Camera-type eye (tissue), 1 donor: ENCODE results near the gene TCEAL1. TPM values are rescaled to one million over a fixed set of nuclear protein-coding genes. Genes with fewer than 3 reads are reported as not detected.

Experiments used
- total RNA-seq: library from RNA; depleted of rRNA; stranded (reverse); fragments of >200 nt; gene quantifications from one replicate; pipeline ENCODE4 v1.2.3, GENCODE V29; 2014

The TCEAL1 gene, protein sequence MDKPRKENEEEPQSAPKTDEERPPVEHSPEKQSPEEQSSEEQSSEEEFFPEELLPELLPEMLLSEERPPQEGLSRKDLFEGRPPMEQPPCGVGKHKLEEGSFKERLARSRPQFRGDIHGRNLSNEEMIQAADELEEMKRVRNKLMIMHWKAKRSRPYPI
- 38.8 TPM for total RNA-seq

DNA sequence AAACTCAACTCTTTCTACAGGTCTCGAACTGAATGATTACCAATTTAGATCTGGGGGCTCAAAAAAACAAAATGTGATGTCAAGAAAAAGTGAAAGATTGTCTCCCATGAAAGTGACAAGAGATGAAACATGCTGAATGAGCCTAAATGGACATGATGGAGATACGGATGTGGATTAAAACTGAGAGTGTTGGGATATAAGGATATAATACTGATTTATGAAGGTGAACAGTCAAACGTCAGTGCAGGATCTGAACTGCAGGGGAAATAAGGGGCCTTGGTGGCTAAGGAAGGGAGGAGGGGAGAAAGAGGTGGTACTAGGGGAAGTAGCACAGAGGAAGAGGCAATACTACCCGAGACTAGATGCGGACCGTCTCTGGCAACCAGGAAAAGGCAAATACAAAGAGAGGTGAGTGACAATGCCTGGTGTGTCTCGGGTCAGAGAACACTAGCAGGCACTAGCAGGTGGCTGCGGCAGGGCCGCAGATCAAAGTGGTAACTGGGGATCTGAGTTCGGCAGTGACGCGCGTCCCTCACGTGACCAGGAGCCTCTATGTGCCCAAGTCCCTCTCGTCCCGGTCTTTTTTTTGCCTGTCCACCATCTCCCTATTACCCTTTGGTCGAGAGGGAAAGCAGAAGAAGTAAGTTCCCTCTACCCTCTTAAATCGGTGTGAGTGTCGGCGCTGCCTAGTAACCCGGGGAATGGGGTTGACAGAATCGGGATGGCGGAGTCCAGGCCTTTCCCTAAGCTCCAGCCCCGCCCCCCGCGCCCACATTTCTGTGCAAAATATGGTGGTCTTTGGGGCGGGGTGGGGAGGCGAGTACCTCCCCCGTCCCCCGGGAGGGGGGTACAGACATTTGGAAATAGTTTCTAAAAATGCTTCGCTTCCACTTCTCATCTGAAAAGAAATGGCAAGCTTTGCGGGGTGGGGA is at the start of gene TCEAL1:
Gene TCEAL1, plus strand, starts transcription at position 590 of the 932 bp plus-strand sequence. CDS start 942 bp downstream, outside the sequence.

DNA sequence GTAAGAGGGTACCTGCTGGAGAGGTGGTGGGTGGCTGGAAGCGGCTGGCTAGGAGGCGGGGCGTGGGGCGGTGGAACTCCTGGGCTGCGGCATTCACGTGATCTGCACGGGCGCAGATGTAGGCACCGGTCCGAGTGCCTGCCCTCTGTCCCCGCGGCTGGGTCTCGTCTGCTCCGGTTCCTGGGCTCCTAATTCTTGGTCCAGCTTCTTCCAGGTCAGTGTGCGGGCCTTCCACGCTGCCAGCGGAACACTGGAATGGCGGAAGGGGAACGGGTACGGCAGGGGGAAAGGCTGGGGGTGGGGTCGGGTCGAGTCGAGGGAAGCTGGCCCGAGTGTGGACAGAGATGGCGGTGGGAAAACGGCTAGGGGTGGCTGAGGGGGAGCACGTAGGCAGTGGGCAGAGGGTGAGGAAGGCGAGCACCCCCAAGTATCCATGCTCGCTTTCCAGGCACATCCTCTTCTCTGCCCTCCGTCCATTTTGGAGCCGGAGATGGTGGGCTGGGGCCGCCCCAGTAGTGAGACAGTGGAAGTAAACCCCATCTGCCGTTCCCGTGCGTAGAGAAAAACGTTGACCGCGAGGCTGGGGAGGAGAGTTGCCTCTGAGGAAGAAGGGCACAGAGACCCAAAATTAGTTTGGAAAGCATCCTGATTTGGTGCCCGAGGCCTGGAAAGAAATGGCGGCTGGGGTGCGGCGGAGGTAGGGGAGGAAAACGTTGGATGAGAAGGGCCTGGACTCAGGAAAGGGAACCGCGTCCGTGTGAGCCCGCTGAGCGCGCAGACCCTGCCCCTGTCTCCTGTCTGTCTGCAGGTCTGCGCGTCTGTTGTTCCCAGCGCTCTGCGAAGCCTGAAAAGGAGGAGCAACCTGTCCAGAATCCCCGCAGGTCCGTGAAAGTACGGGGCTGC is 43.1 kb upstream of the TCEAL1 start, which contains the start of gene TCEAL4:
Gene TCEAL4, plus strand, starts transcription at position 105 of the 903 bp plus-strand sequence. CDS start 1,161 bp downstream, outside the sequence.

DNA sequence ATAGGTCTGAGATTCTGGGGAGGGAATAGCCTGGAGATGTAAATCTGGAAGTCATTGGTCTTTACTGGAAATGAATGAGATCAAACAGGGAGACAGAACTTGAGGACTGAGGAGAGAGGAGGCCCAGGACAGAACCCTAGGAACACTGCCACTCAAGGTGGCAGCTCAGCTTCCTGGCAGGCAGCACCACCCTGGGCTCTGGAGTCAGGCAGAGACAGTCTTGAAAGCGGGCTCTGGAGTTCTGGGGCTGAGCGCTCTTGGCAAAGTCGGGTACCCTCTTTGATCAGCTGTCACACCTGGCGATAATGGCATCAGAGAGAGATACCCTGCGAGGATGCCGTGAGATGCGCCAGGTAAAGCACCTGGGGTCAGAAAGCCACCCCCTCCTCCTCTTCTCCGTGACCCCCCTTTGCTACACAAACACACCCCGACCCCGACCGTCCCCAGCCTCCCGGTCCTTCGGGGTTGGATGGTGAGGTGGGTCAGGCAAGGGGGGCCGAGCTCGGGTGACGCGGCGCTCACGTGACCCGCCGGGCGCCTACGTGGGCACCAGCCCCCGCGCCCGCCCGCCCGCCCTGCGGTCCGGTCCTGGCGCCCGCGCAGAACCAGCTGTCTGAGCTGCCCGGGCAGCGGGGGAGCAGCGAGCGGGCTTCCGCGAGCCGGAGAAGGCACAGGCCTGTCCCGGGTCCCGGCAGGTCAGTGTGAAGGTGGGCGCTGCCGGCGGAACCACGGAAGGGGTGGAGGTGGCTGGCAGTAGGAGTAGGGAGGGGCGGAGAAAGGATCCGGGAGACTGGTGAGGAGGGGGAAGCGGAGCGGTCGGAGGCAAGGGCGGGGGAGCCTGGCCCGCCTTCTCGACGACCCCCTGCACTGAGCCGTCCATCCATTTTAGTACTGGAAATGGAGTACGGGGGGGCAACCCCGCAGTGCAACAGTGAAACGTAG is 21.1 kb upstream of the TCEAL1 start, which contains the start of gene TCEAL3:
Gene TCEAL3, plus strand, starts transcription at position 600 of the 942 bp plus-strand sequence. CDS start 1,102 bp downstream, outside the sequence.

Other genes with a start within 250 kb of the TCEAL1 start
- gene RAB40A, start 109.5 kb upstream of the TCEAL1 start, total RNA-seq: 0.77 TPM
- gene TCEAL4, start 43.5 kb upstream of the TCEAL1 start, total RNA-seq: 68.3 TPM
- gene TCEAL3, start 21.0 kb upstream of the TCEAL1 start, total RNA-seq: 18.3 TPM
- gene MORF4L2, start 57.7 kb downstream of the TCEAL1 start, total RNA-seq: 295 TPM
- not detected for gene TMEM31, start 81.9 kb downstream of the TCEAL1 start, total RNA-seq
- gene PLP1, start 147.9 kb downstream of the TCEAL1 start, total RNA-seq: 123 TPM
- gene RAB9B, start 203.3 kb downstream of the TCEAL1 start, total RNA-seq: 18.5 TPM